ENCODE results near the gene AOPEP.

The AOPEP gene

GRCh38 chr9:94719878-94720277 lies 6.6 kb upstream of the AOPEP start:
- DNase-seq: no peak

GRCh38 chr9:94720846-94721549 lies 5.5 kb upstream of the AOPEP start:
- DNase-seq: no peak

GRCh38 chr9:94721754-94722153 lies 4.7 kb upstream of the AOPEP start:
- no peak for DNase-seq

- DNase-seq: no peak
These were observed 1.2 kb upstream of the AOPEP start for GRCh38 chr9:94725293-94725692.

- DNase-seq: no peak
These were observed 2.2 kb downstream of the AOPEP start for GRCh38 chr9:94728719-94729118.

GRCh38 chr9:94729199-94729598 lies 2.7 kb downstream of the AOPEP start:
- no peak for DNase-seq

GRCh38 chr9:94734054-94734754 lies 7.7 kb downstream of the AOPEP start:
- DNase-seq: no peak

- no peak for DNase-seq
These were observed 10.3 kb downstream of the AOPEP start for GRCh38 chr9:94736759-94737158.

- DNase-seq: no peak
These were observed 13.8 kb downstream of the AOPEP start for GRCh38 chr9:94740145-94740840.

GRCh38 chr9:94741866-94742265 lies 15.4 kb downstream of the AOPEP start:
- no peak for DNase-seq

- no peak for DNase-seq
These were observed 16.8 kb downstream of the AOPEP start for GRCh38 chr9:94743035-94743954.

- no peak for DNase-seq
These were observed 19.5 kb downstream of the AOPEP start for GRCh38 chr9:94745806-94746540.

GRCh38 chr9:94746541-94747370 lies 20.3 kb downstream of the AOPEP start:
- DNase-seq: no peak

- no peak for DNase-seq
These were observed 28.5 kb downstream of the AOPEP start for GRCh38 chr9:94754976-94755475.

- DNase-seq: no peak
These were observed 30.7 kb downstream of the AOPEP start for GRCh38 chr9:94757158-94757557.

GRCh38 chr9:94758031-94758430 lies 31.5 kb downstream of the AOPEP start:
- DNase-seq: no peak

- DNase-seq: no peak
These were observed 32.4 kb downstream of the AOPEP start for GRCh38 chr9:94758880-94759279.

- DNase-seq: no peak
These were observed 33.5 kb downstream of the AOPEP start for GRCh38 chr9:94760010-94760409.

- DNase-seq: no peak
These were observed 34.2 kb downstream of the AOPEP start for GRCh38 chr9:94760660-94761059.

GRCh38 chr9:94761481-94761880 lies 35.0 kb downstream of the AOPEP start:
- DNase-seq: no peak
